Smooth muscle cell (in vitro differentiated cells): ENCODE measurements around the gene EMP2. TPM values are rescaled to one million over a fixed set of nuclear protein-coding genes. Genes with fewer than 3 reads are reported as not detected.

Source experiments
- DNase-seq: peaks from one replicate; lab custom pipeline; 2025; ENCODE audit not compliant: unreplicated experiment; lab: John Stamatoyannopoulos, UW
- H2AFZ ChIP-seq: fragments of 200-600 bp; sonication (generic); 2 replicates; pipeline ENCODE4 v1.6.0; 2016; ENCODE audit warnings: antibody characterized with exemption, low read depth, mild to moderate bottlenecking
- H3F3A ChIP-seq: fragments of 200-600 bp; sonication (generic); 2 replicates; pipeline ENCODE4 v1.6.0; 2017; ENCODE audit warnings: antibody characterized with exemption, low read depth
- H3K27ac ChIP-seq: fragments of 200-600 bp; sonication (generic); 2 replicates; pipeline ENCODE4 v1.5.1; 2016; ENCODE audit warnings: low read depth, mild to moderate bottlenecking
- H3K27me3 ChIP-seq: fragments of 200-600 bp; sonication (generic); 2 replicates; pipeline ENCODE4 v1.6.1; 2016; ENCODE audit warnings: low read depth, mild to moderate bottlenecking
- H3K36me3 ChIP-seq: fragments of 200-600 bp; sonication (generic); 2 replicates; pipeline ENCODE4 v1.5.1; 2016; ENCODE audit warnings: low read depth
- H3K4me1 ChIP-seq: fragments of 200-600 bp; sonication (generic); 2 replicates; pipeline ENCODE4 v1.5.1; 2016; ENCODE audit warnings: low read depth
- H3K4me2 ChIP-seq: fragments of 200-600 bp; sonication (generic); 2 replicates; pipeline ENCODE4 v1.6.0; 2016; ENCODE audit warnings: mild to moderate bottlenecking
- H3K4me3 ChIP-seq: fragments of 200-600 bp; sonication (generic); 2 replicates; pipeline ENCODE4 v1.5.1; 2016; ENCODE audit warnings: mild to moderate bottlenecking
- H3K79me2 ChIP-seq: fragments of 200-600 bp; sonication (generic); 2 replicates; pipeline ENCODE4 v1.6.0; 2016; ENCODE audit warnings: low read depth, mild to moderate bottlenecking
- H3K9ac ChIP-seq: fragments of 200-600 bp; sonication (generic); 2 replicates; pipeline ENCODE4 v1.6.0; 2016; ENCODE audit warnings: low read depth
- H3K9me3 ChIP-seq: fragments of 200-600 bp; sonication (generic); replicated peaks from 2 replicates; pipeline ENCODE4 v1.5.1; 2016; ENCODE audit warnings: low read depth
- H4K20me1 ChIP-seq: fragments of 200-600 bp; sonication (generic); 2 replicates; pipeline ENCODE4 v1.6.0; 2016; ENCODE audit warnings: low read depth
- WGBS: methylation state at CpG from one replicate; pipeline ENCODE4 v1.1.7; 2016; ENCODE audit warnings: low lambda C conversion rate; 5-methylcytosine and 5-hydroxymethylcytosine counted together
- polyA plus RNA-seq: library from polyadenylated mRNA; unstranded; fragments of >200 nt; fragmentation: Nextera tagmentation; extraction: Ambion mirVana; gene quantifications from 2 replicates; pipeline ENCODE4 v1.2.1, GENCODE V29; 2016
- total RNA-seq: library from RNA; depleted of rRNA; stranded (reverse); fragments of >200 nt; gene quantifications from 2 replicates; pipeline ENCODE4 v1.2.3, GENCODE V29; 2014
- TF ChIP-seq, protein P1 (sequence below): fragments of 200-600 bp; sonication (generic); IDR thresholded peaks from 2 replicates; pipeline ENCODE4 v1.5.1; 2017; ENCODE audit warnings: borderline replicate concordance, mild to moderate bottlenecking, antibody characterized with exemption; ENCODE audit not compliant: insufficient read depth, poor library complexity, severe bottlenecking

The EMP2 gene
- total and polyA plus RNA-seq, 2 experiments from 2014 or later, result 3.9 to 20.7 TPM

DNA sequence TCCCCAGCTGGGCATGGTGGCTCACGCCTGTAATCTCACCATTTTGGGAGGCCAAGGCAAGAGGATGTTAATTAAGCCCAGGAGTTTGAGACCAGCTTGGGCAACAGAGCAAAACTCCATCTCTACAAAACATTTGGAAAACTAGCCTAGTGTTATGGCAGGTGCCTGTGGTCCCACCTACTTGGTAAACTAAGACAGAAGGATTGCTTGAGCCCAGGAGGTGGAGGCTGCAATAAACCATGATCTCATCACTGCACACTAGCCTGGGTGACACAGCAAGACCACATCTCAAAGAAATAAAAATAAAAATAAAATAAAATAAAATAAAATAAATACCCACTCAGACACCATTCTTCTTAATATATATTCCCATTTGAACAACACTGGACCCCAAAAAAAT lies 32.0 kb downstream of the EMP2 start:
- Histone ChIP-seq H3F3A (no peaks in the 10 kb centered on the region), H3K4me1 (no peaks in the 10 kb centered on the region), H3K27me3 (no peaks in the 10 kb centered on the region), H4K20me1 (no peaks in the 10 kb centered on the region), H3K9me3 (no peaks in the 10 kb centered on the region), H3K27ac (no peak overlapping the region), H2AFZ (no peak overlapping the region), H3K79me2 (no peaks in the 10 kb centered on the region), H3K4me2 (no peak overlapping the region), H3K9ac (no peak overlapping the region), H3K36me3 (no peaks in the 10 kb centered on the region), H3K4me3 (no peak overlapping the region)
- WGBS, result 95% methylated on average over 1 of the region's 1 CpG
- TF ChIP-seq, protein P1, sequence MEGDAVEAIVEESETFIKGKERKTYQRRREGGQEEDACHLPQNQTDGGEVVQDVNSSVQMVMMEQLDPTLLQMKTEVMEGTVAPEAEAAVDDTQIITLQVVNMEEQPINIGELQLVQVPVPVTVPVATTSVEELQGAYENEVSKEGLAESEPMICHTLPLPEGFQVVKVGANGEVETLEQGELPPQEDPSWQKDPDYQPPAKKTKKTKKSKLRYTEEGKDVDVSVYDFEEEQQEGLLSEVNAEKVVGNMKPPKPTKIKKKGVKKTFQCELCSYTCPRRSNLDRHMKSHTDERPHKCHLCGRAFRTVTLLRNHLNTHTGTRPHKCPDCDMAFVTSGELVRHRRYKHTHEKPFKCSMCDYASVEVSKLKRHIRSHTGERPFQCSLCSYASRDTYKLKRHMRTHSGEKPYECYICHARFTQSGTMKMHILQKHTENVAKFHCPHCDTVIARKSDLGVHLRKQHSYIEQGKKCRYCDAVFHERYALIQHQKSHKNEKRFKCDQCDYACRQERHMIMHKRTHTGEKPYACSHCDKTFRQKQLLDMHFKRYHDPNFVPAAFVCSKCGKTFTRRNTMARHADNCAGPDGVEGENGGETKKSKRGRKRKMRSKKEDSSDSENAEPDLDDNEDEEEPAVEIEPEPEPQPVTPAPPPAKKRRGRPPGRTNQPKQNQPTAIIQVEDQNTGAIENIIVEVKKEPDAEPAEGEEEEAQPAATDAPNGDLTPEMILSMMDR, result no peak
- no peak for DNase-seq

DNA sequence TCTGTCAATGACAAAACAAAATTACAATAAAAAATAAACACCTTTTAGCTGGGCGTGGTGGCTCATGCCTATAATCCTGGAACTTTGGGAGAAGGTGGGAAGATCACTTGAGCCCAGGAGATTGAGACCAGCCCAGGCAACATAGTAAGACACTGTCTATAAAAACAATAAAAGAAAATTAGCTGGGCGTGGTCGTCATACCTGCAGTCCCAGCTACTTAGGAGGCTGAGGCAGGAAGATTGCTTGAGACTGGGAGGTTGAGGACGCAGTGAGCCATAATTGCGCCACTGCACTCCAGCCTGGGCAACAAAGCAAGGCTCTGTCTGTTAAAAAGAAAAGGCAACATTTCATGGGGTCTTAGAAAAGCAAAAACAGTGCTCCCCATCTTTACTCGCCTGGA lies 32.7 kb downstream of the EMP2 start:
- H3K4me3 ChIP-seq, result no peak overlapping the region
- H3F3A ChIP-seq, result no peaks in the 10 kb centered on the region
- no peak overlapping the region for H3K4me2 ChIP-seq
- H2AFZ ChIP-seq, result no peak overlapping the region
- no peak overlapping the region for H3K9ac ChIP-seq
- H3K27ac ChIP-seq, result no peak overlapping the region
- no peaks in the 10 kb centered on the region for H3K27me3 ChIP-seq
- no peaks in the 10 kb centered on the region for H3K36me3 ChIP-seq
- TF ChIP-seq, protein P1, result no peak
- WGBS, result 84% methylated on average over 6 of the region's 6 CpGs
- no peak for DNase-seq
- no peaks in the 10 kb centered on the region for H4K20me1 ChIP-seq
- no peaks in the 10 kb centered on the region for H3K9me3 ChIP-seq
- no peaks in the 10 kb centered on the region for H3K79me2 ChIP-seq
- H3K4me1 ChIP-seq, result no peaks in the 10 kb centered on the region

DNA sequence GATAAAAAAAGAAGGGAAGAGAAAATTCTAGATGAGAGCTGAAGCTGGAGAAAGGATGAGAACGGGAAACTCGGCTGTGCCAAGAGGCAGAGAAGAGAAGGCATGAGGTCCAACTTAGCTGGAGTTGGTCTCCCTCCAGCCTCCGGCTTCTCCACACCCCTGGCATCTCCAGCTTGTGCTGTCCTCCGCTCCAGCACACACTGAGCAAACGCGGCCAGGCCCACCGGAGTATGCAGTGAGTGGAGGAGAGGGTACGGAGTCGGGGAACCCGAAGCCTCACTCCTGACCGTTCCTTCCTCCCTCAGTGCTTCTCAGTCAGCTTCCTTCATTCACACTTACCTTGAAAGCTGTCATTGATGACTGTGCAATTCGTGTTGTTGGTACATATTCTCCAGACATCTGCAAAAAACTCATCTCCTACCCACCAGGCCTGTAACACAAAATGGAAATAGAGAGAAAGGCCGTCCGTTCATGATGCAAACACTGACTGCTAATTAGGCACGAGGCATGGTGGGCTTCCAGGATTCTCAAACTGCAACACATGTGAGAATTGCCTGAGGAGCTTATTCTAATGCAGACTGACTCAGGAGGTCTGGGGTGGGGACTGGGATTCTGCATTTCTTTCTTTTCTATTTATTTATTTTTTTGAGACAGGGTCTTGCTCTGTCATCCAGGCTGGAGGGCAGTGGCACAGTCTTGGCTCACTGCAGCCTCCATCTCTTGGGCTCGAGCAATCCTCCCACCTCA lies 37.0 kb downstream of the EMP2 start:
- H3K4me3 ChIP-seq, result no peak overlapping the region
- H3K4me1 ChIP-seq, result no peaks in the 10 kb centered on the region
- no peak overlapping the region for H3K9ac ChIP-seq
- TF ChIP-seq, protein P1, result no peak
- no peaks in the 10 kb centered on the region for H3F3A ChIP-seq
- H3K36me3 ChIP-seq, result no peaks in the 10 kb centered on the region
- no peak for DNase-seq
- no peak overlapping the region for H3K27ac ChIP-seq
- no peak overlapping the region for H3K4me2 ChIP-seq
- H2AFZ ChIP-seq, result no peak overlapping the region
- no peaks in the 10 kb centered on the region for H4K20me1 ChIP-seq
- WGBS, result 96% methylated on average over 16 of the region's 16 CpGs
- H3K27me3 ChIP-seq, result no peaks in the 10 kb centered on the region
- H3K9me3 ChIP-seq, result no peaks in the 10 kb centered on the region
- no peaks in the 10 kb centered on the region for H3K79me2 ChIP-seq

DNA sequence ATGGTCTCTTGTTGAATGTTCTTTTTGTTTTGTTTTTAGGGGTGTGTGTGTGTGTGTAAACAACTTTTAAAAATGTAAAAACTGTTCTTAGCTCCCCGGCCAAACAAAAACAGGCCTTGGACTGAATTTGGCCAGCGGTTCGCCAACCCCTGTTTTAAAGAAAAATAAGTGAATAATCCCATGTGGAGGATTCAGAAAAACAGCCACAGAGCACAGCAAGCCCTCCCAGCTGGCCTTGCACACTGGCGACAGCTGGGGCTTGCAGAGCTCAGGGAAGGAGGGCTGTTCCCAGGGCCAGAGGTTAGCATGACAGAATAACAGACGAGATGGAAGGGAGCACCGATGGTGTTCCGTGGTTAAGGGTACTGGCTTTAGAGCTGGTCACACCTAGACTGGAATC lies 39.0 kb downstream of the EMP2 start:
- no peaks in the 10 kb centered on the region for H3K27me3 ChIP-seq
- H3K4me1 ChIP-seq, result no peaks in the 10 kb centered on the region
- 97% methylated on average over 7 of the region's 7 CpGs for WGBS
- H3K4me2 ChIP-seq, result no peak overlapping the region
- no peaks in the 10 kb centered on the region for H3K9me3 ChIP-seq
- no peak for DNase-seq
- H3K27ac ChIP-seq, result no peak overlapping the region
- no peaks in the 10 kb centered on the region for H3F3A ChIP-seq
- no peaks in the 10 kb centered on the region for H3K79me2 ChIP-seq
- H3K4me3 ChIP-seq, result no peak overlapping the region
- H2AFZ ChIP-seq, result no peak overlapping the region
- no peak overlapping the region for H3K9ac ChIP-seq
- no peaks in the 10 kb centered on the region for H4K20me1 ChIP-seq
- no peaks in the 10 kb centered on the region for H3K36me3 ChIP-seq
- TF ChIP-seq, protein P1, result no peak
